Lung (tissue), 12 donors: Measurements from ENCODE around the gene THADA. TPM values are rescaled to one million over a fixed set of nuclear protein-coding genes. Genes with fewer than 3 reads are reported as not detected.

Source experiments
- ATAC-seq: fragments of 200-7000 bp; cut with Tn5 transposase; one replicate; pipeline ENCODE4 v1.9.1; 2020; ENCODE audit warnings: moderate number of reproducible peaks; ENCODE audit not compliant: insufficient read depth, low FRiP score
- DNase-seq, 3 donors: peaks; one replicate each; pipeline ENCODE4 v3.0.0-alpha.2; 2013 to 2017
- H3K27ac ChIP-seq, 2 donors: one replicate each; pipeline ENCODE4 v1.5.1; 2013; ENCODE audit warnings: mild to moderate bottlenecking in 2 of 2, moderate library complexity in 2 of 2, control low read depth in 1 of 2, inconsistent platforms in 1 of 2, low read depth in 1 of 2, low read length in 1 of 2
- H3K27me3 ChIP-seq, 3 donors: one replicate each; pipeline ENCODE4 v1.5.1; 2013; ENCODE audit warnings: low read length in 2 of 3; ENCODE audit not compliant: control insufficient read depth in 3 of 3, insufficient read depth in 3 of 3
- H3K36me3 ChIP-seq, 4 donors: one replicate each; pipeline ENCODE4 v1.5.1; 2013; ENCODE audit warnings: low read length in 4 of 4, mild to moderate bottlenecking in 1 of 4, moderate library complexity in 1 of 4; ENCODE audit not compliant: control insufficient read depth in 4 of 4, insufficient read depth in 4 of 4
- H3K4me1 ChIP-seq, 5 donors: one replicate each; pipeline ENCODE4 v1.5.1; 2013; ENCODE audit warnings: low read length in 5 of 5, mild to moderate bottlenecking in 2 of 5, moderate library complexity in 1 of 5; ENCODE audit not compliant: control insufficient read depth in 5 of 5, insufficient read depth in 5 of 5
- H3K4me3 ChIP-seq: one replicate; pipeline ENCODE4 v1.5.1; 2013; ENCODE audit warnings: mild to moderate bottlenecking, control low read depth, moderate library complexity
- H3K9ac ChIP-seq, 2 donors: one replicate each; pipeline ENCODE4 v1.5.1; 2013; ENCODE audit warnings: low read length in 2 of 2, control low read depth in 1 of 2; ENCODE audit not compliant: insufficient read depth in 1 of 2
- H3K9me3 ChIP-seq, 4 donors: one replicate each; pipeline ENCODE4 v1.5.1; 2013; ENCODE audit warnings: low read length in 3 of 4, mild to moderate bottlenecking in 1 of 4, moderate library complexity in 1 of 4; ENCODE audit not compliant: control insufficient read depth in 4 of 4, insufficient read depth in 3 of 4
- CTCF ChIP-seq: IDR thresholded peaks from 2 replicates; pipeline ENCODE4 v1.5.1; 2012; ENCODE audit warnings: mild to moderate bottlenecking; ENCODE audit errors: control extremely low read depth, extremely low read depth
- WGBS, 2 donors: extraction: QIAGEN DNeasy Blood & Tissue Kit; methylation state at CpG; one replicate each; pipeline ENCODE4 v1.1.7; 2013; 5-methylcytosine and 5-hydroxymethylcytosine counted together
- polyA plus RNA-seq, 2 donors: library from polyadenylated mRNA; stranded (reverse); fragments of 200-250 nt; gene quantifications; one replicate each; pipeline ENCODE4 v1.2.1, GENCODE V29; 2013
- total RNA-seq, 2 donors: library from RNA; depleted of rRNA in 1 of 2; stranded (reverse); fragments of >200 nt in 1 of 2; gene quantifications; one replicate each; pipeline ENCODE4 v1.2.1, GENCODE V29; 2014 to 2021
- donor health status: control.
- donor health status: control.
- donor health status: Bipolar disorder and iron deficiency.
- donor health status: healthy.
- donor health status: DM: yes; HTN: yes; CAD: no.

The THADA gene
- total and polyA plus RNA-seq, 4 donors = 11.3 to 72.5 (median 25.2) TPM

GRCh38 chr2:43358410-43359201 is 237.2 kb downstream of the THADA start:
- Histone ChIP-seq H3K4me3 (no peak overlapping the region), H3K4me1 (peaks cover 0 to 48% (median 4%) of the 10 kb centered on the region in 5 donors), H3K27me3 (no peaks in the 10 kb centered on the region), H3K27ac (no peak overlapping the region), H3K9me3 (no peaks in the 10 kb centered on the region), H3K9ac (no peak overlapping the region), H3K36me3 (no peaks in the 10 kb centered on the region)
- DNase-seq = peak; percentile 61 to 94 (median 93)
- ATAC-seq = no peak
- WGBS, 2 donors = 77 to 84% methylated on average over 2 of the region's 2 CpGs
- TF ChIP-seq CTCF = no peak

GRCh38 chr2:43356774-43357173 is 239.1 kb downstream of the THADA start:
- DNase-seq (peak in 2 of 3 donors; percentile 70 to 78), ATAC-seq (no peak)
- no peak overlapping the region for H3K27ac ChIP-seq
- H3K4me3 ChIP-seq = no peak overlapping the region
- H3K9me3 ChIP-seq = no peaks in the 10 kb centered on the region
- TF ChIP-seq CTCF = no peak
- no peaks in the 10 kb centered on the region for H3K36me3 ChIP-seq
- H3K27me3 ChIP-seq = no peaks in the 10 kb centered on the region
- peaks cover 0 to 48% (median 4%) of the 10 kb centered on the region in 5 donors for H3K4me1 ChIP-seq
- H3K9ac ChIP-seq = no peak overlapping the region

GRCh38 chr2:43355399-43355798 is 240.4 kb downstream of the THADA start:
- H3K4me1 ChIP-seq = peaks cover 0 to 46% (median 11%) of the 10 kb centered on the region in 5 donors
- H3K4me3 ChIP-seq = no peak overlapping the region
- no peak for ATAC-seq

More at GRCh38 chr2:43355399-43355798, 240.4 kb downstream of the THADA start:
- WGBS, 2 donors = 84 to 89% methylated on average over 3 of the region's 3 CpGs
- no peak for DNase-seq
- no peak overlapping the region for H3K9ac ChIP-seq
- no peaks in the 10 kb centered on the region for H3K36me3 ChIP-seq
- H3K27me3 ChIP-seq = no peaks in the 10 kb centered on the region
- H3K9me3 ChIP-seq = no peaks in the 10 kb centered on the region
- no peak for TF ChIP-seq CTCF
- H3K27ac ChIP-seq = no peak overlapping the region
